Right atrium auricular region (tissue), 2 donors: ENCODE measurements around the gene PTCH1. TPM values are rescaled to one million over a fixed set of nuclear protein-coding genes. Genes with fewer than 3 reads are reported as not detected.

ENCODE experiments used
- DNase-seq: peaks from one replicate; pipeline ENCODE4 v3.0.0-alpha.2; 2019; ENCODE audit warnings: low spot score
- H3K27ac ChIP-seq, 2 donors: fragments of 200-600 bp; sonication (generic); 1 replicate in 1 of 2; 2 replicates in 1 of 2; pipeline ENCODE4 v1.5.1; 2016 to 2019
- H3K27me3 ChIP-seq, 2 donors: fragments of 200-600 bp; sonication (generic); one replicate each; pipeline versions ENCODE4 v1.5.1 to v1.6.0; 2017 to 2019
- H3K36me3 ChIP-seq: fragments of 200-600 bp; sonication (generic); one replicate; pipeline ENCODE4 v1.5.1; 2016
- H3K4me1 ChIP-seq, 2 donors: fragments of 200-600 bp; sonication (generic); one replicate each; pipeline versions ENCODE4 v1.5.1 to v1.6.0; 2017 to 2019
- H3K4me3 ChIP-seq, 2 donors: fragments of 200-600 bp; sonication (generic); 1 replicate in 1 of 2; 2 replicates in 1 of 2; pipeline ENCODE4 v1.5.1; 2017 to 2019; ENCODE audit warnings: mild to moderate bottlenecking in 1 of 2, moderate library complexity in 1 of 2
- H3K9me3 ChIP-seq, 2 donors: fragments of 200-600 bp; sonication (generic); one replicate each; pipeline ENCODE4 v1.5.1; 2019
- total RNA-seq, 2 donors: library from RNA; depleted of rRNA; stranded (reverse); fragments of >200 nt; gene quantifications; one replicate each; pipeline ENCODE4 v1.1.0, GENCODE V29; 2016
- TF ChIP-seq, protein P1 (sequence below), 2 donors: fragments of 200-600 bp; sonication (generic); IDR thresholded peaks; one replicate each; pipeline ENCODE4 v1.5.1; 2019; ENCODE audit warnings: antibody characterized with exemption in 2 of 2

PTCH1 gene
- total RNA-seq, 2 donors from 2014 or later: 5.4 to 6.3 TPM

DNA sequence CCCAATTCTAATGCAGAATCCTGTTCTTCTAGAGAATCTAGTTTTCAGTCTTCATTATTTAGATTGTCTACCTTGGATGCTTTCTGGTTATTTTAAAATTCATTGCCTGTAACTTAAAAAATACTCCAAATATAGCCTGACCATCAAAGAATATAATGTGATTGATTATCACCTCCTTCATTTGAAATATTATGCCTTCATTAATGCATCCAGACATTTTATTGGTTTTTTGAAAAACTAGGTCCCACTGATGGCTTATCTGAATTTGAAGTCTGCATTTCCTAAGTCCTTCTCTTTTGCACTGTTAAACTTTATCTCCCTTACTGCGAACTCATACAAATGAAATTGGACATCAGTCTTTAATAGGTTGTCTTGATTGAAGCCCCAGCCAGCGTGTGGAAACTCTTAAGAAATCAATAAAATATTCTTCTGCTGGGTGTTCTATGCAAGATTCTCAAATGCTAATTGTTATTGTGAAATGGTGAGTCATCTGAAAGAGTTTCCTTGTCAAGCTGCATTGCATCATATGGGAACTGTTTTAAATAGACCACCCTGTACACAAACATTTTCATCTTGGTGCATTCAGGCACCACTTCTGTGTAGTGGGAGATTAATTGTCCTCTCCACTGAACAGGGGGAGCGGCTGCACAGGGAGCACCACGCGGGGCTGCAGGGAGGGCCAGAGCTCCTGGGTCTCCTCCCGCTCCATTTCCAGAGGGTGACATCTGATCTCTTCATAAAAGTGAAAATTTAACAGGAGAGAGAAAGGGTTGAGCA is 106.9 kb downstream of the PTCH1 start:
- DNase-seq: no peak
- TF ChIP-seq, protein P1, sequence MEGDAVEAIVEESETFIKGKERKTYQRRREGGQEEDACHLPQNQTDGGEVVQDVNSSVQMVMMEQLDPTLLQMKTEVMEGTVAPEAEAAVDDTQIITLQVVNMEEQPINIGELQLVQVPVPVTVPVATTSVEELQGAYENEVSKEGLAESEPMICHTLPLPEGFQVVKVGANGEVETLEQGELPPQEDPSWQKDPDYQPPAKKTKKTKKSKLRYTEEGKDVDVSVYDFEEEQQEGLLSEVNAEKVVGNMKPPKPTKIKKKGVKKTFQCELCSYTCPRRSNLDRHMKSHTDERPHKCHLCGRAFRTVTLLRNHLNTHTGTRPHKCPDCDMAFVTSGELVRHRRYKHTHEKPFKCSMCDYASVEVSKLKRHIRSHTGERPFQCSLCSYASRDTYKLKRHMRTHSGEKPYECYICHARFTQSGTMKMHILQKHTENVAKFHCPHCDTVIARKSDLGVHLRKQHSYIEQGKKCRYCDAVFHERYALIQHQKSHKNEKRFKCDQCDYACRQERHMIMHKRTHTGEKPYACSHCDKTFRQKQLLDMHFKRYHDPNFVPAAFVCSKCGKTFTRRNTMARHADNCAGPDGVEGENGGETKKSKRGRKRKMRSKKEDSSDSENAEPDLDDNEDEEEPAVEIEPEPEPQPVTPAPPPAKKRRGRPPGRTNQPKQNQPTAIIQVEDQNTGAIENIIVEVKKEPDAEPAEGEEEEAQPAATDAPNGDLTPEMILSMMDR (IDR thresholded peaks at IDR 0.05): no peak
- no peak overlapping the region for H3K4me3 ChIP-seq
- no peak overlapping the region for H3K27ac ChIP-seq
- no peaks in the 10 kb centered on the region for H3K9me3 ChIP-seq
- no peaks in the 10 kb centered on the region for H3K36me3 ChIP-seq
- H3K27me3 ChIP-seq: no peaks in the 10 kb centered on the region
- H3K4me1 ChIP-seq: no peaks in the 10 kb centered on the region

DNA sequence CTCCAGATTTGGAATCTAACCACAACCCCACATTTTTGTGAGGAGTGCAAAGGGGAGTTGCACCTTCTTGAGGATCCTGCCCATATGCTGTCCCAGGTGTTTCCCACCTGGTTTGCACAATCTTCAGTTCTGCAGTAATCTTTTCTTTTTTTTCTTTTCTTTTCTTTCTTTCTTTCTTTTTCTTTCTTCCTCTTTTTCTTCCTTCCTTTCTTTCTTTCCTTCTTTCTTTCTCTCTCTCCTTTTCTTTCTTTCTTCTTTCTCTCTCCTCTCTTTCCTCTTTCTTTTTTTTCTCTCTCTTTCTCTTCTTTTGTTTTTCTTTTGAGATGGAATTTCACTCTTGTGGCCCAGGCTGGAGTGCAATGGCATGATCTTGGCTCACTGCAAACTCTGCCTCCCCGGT is 109.2 kb downstream of the PTCH1 start:
- H3K4me3 ChIP-seq: no peak overlapping the region
- no peak overlapping the region for H3K27ac ChIP-seq
- no peak for DNase-seq
- H3K36me3 ChIP-seq: no peaks in the 10 kb centered on the region
- no peaks in the 10 kb centered on the region for H3K9me3 ChIP-seq
- H3K27me3 ChIP-seq: no peaks in the 10 kb centered on the region
- TF ChIP-seq, protein P1 (IDR thresholded peaks at IDR 0.05): no peak
- no peaks in the 10 kb centered on the region for H3K4me1 ChIP-seq

DNA sequence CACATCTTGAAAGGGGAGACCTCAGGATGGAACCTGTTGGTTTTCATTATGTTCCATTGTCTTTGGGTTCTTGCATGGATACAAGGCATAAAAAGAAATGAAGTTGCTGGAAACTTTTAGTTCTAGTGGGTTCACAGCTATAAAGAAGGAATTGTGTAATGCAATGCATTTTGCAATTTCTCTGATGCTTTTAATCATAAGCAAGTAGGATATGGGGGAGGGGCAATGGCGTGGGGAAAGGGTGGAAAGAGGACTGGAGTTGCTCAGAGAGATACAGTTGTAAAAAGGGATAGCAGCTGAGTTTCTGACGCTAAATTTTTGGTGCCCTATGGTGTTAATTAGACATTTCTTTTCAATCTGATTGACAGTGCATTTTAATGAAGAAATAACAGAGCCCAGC is 110.7 kb downstream of the PTCH1 start:
- H3K4me3 ChIP-seq: no peak overlapping the region
- H3K27ac ChIP-seq: no peak overlapping the region
- TF ChIP-seq, protein P1 (IDR thresholded peaks at IDR 0.05): no peak
- DNase-seq: no peak
- no peaks in the 10 kb centered on the region for H3K9me3 ChIP-seq
- H3K4me1 ChIP-seq: no peaks in the 10 kb centered on the region
- H3K27me3 ChIP-seq: no peaks in the 10 kb centered on the region
- no peaks in the 10 kb centered on the region for H3K36me3 ChIP-seq

- no peak overlapping the region for H3K4me3 ChIP-seq
- no peak overlapping the region for H3K27ac ChIP-seq
- H3K36me3 ChIP-seq: no peaks in the 10 kb centered on the region
- H3K27me3 ChIP-seq: no peaks in the 10 kb centered on the region
- TF ChIP-seq, protein P1 (IDR thresholded peaks at IDR 0.05): no peak
- DNase-seq: no peak
- no peaks in the 10 kb centered on the region for H3K9me3 ChIP-seq
- H3K4me1 ChIP-seq: no peaks in the 10 kb centered on the region
Measured at GRCh38 chr9:95399261-95399660, 117.5 kb downstream of the PTCH1 start.

Other genes with a start within 250 kb of the PTCH1 start
- 1 to 10 TPM; 1.8 to 6.2 TPM for gene FANCC, start 199.3 kb downstream of the PTCH1 start, total RNA-seq